ENCODE data around the gene UGT3A1.

UGT3A1 gene

DNA sequence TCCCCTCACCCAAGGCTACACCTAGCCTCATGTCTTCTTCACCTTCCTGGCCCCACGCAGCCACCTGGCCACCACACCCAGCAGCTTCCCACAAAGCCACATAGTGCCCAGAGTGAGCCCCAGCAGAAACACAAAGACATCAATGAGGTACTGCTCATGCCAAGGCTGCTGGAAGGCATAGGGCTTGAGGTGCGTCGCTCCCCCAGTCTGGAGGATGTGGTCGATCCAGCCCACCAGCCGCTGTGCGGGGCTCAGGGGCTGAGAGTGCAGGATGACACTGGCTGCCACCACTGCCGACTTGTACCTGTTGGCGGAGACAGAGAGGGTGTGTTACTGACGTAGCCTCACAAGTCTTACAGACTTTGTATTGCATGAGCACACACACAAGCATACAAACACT is 37.0 kb downstream of the UGT3A1 start:
- TF ChIP-seq TAF1 (IDR thresholded peaks at IDR 0.05; ENCODE audit: borderline replicate concordance, insufficient read depth, low read length) (no peak), SIN3A (IDR thresholded peaks at IDR 0.05; ENCODE audit: borderline replicate concordance, insufficient read depth, low read length) (no peak), FOXP2 (optimal IDR thresholded peaks at IDR 0.05; ENCODE audit: borderline replicate concordance, extremely low read depth, extremely low read length, insufficient read depth) (no peak), POLR2AphosphoS5 (IDR thresholded peaks at IDR 0.05; ENCODE audit: low read depth, low read length) (no peak)
- TF ChIP-seq, protein P1, sequence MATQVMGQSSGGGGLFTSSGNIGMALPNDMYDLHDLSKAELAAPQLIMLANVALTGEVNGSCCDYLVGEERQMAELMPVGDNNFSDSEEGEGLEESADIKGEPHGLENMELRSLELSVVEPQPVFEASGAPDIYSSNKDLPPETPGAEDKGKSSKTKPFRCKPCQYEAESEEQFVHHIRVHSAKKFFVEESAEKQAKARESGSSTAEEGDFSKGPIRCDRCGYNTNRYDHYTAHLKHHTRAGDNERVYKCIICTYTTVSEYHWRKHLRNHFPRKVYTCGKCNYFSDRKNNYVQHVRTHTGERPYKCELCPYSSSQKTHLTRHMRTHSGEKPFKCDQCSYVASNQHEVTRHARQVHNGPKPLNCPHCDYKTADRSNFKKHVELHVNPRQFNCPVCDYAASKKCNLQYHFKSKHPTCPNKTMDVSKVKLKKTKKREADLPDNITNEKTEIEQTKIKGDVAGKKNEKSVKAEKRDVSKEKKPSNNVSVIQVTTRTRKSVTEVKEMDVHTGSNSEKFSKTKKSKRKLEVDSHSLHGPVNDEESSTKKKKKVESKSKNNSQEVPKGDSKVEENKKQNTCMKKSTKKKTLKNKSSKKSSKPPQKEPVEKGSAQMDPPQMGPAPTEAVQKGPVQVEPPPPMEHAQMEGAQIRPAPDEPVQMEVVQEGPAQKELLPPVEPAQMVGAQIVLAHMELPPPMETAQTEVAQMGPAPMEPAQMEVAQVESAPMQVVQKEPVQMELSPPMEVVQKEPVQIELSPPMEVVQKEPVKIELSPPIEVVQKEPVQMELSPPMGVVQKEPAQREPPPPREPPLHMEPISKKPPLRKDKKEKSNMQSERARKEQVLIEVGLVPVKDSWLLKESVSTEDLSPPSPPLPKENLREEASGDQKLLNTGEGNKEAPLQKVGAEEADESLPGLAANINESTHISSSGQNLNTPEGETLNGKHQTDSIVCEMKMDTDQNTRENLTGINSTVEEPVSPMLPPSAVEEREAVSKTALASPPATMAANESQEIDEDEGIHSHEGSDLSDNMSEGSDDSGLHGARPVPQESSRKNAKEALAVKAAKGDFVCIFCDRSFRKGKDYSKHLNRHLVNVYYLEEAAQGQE (IDR thresholded peaks at IDR 0.05; ENCODE audit: insufficient read depth in 1 of 2, low read depth in 2 of 2, low read length in 2 of 2) = no peak

DNA sequence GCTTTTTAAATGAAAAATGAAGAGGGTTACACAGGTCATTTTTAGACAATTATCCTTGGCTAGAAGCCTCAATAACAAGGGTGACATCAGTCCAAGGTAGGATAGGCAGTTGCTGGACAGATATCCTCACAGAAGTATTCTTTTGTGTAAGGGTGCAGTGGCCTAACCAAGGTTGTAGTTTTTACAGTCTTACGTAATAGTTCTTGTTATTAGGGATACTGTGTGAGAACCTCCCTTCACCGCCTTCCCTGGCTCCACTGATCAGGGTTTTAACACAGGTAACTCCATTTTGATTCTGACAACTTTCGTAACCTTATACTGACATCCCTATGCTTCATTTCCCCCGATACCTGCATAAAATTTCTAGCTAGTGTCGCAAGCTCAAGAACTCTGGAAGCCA is 44.1 kb downstream of the UGT3A1 start:
- TF ChIP-seq FOXP2 (optimal IDR thresholded peaks at IDR 0.05; ENCODE audit: borderline replicate concordance, extremely low read depth, extremely low read length, insufficient read depth) (no peak), SIN3A (IDR thresholded peaks at IDR 0.05; ENCODE audit: borderline replicate concordance, insufficient read depth, low read length) (no peak), TAF1 (IDR thresholded peaks at IDR 0.05; ENCODE audit: borderline replicate concordance, insufficient read depth, low read length) (no peak), POLR2AphosphoS5 (IDR thresholded peaks at IDR 0.05; ENCODE audit: low read depth, low read length) (no peak)
- TF ChIP-seq, protein P1 (IDR thresholded peaks at IDR 0.05; ENCODE audit: insufficient read depth in 1 of 2, low read depth in 2 of 2, low read length in 2 of 2) = no peak

DNA sequence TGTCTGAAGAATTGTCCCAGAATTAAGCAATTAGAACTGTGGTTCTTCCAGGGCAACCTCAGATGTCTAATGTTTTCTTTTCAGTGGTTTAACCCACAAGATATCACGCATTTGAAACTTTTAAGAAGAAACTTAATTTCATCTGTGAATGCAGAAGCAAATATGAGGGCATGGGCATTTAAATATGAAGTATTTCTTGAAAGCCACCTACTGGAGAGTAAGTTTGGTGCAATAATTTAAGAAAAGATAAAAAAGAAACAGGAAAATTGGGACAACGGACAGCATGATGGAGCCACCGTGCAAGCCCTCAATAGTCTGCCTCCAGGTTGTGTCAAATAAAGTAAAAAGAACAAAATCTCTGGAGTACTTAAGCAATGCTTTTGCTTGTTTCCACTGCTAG is 51.6 kb downstream of the UGT3A1 start:
- TF ChIP-seq FOXP2 (optimal IDR thresholded peaks at IDR 0.05; ENCODE audit: borderline replicate concordance, extremely low read depth, extremely low read length, insufficient read depth) (no peak), POLR2AphosphoS5 (IDR thresholded peaks at IDR 0.05; ENCODE audit: low read depth, low read length) (no peak), TAF1 (IDR thresholded peaks at IDR 0.05; ENCODE audit: borderline replicate concordance, insufficient read depth, low read length) (no peak), SIN3A (IDR thresholded peaks at IDR 0.05; ENCODE audit: borderline replicate concordance, insufficient read depth, low read length) (no peak)
- TF ChIP-seq, protein P1 (IDR thresholded peaks at IDR 0.05; ENCODE audit: insufficient read depth in 1 of 2, low read depth in 2 of 2, low read length in 2 of 2) = no peak

DNA sequence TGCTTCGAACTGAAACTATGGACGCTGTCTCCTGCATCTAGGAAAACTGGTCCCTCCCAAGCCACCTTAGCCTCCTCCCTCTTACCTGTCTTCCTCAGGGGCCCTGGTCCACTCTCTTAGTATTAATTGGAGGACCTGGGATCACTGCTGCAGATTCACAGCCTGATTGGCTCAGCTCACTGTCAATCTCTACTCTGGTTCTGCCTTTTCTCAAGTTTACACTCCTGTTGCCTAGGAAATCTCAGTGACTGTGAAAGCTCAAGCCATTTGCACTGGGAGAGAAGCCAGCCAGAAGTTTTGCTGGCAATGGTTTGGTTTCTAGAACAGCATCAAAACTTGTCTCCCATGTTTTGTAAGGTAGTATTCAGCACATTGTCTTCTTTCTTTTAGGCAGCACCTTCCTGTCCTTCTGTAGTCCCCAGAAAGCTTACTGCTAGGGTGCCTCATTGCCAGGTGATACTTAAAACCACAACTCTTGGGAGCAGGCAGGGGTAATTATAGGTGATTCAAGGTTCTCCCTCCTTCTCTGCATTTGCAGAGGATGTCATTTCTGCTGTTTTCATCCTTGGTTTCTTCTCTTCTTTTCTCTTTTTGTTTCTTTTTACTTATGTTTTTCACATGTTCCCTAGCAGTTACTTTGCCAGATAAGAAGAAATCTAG is 52.5 kb downstream of the UGT3A1 start, which contains the start of gene CAPSL:
Gene CAPSL (minus strand): TSS at position 55 of the 660 bp plus-strand sequence. CDS start 17,502 bp downstream, outside the sequence.
- TF ChIP-seq POLR2AphosphoS5 (IDR thresholded peaks at IDR 0.05; ENCODE audit: low read depth, low read length) = no peak
- TF ChIP-seq, protein P1 (IDR thresholded peaks at IDR 0.05; ENCODE audit: insufficient read depth in 1 of 2, low read depth in 2 of 2, low read length in 2 of 2) = no peak
- TF ChIP-seq FOXP2 (optimal IDR thresholded peaks at IDR 0.05; ENCODE audit: borderline replicate concordance, extremely low read depth, extremely low read length, insufficient read depth) = no peak
- no peak for TF ChIP-seq SIN3A (IDR thresholded peaks at IDR 0.05; ENCODE audit: borderline replicate concordance, insufficient read depth, low read length)
- no peak for TF ChIP-seq TAF1 (IDR thresholded peaks at IDR 0.05; ENCODE audit: borderline replicate concordance, insufficient read depth, low read length)
